Amniotic stem cell (primary cell): ENCODE results near the gene ARHGAP30.

Experiments
- DNase-seq: peaks from one replicate; lab custom pipeline; 2025; lab: John Stamatoyannopoulos, UW

ARHGAP30 gene

DNA sequence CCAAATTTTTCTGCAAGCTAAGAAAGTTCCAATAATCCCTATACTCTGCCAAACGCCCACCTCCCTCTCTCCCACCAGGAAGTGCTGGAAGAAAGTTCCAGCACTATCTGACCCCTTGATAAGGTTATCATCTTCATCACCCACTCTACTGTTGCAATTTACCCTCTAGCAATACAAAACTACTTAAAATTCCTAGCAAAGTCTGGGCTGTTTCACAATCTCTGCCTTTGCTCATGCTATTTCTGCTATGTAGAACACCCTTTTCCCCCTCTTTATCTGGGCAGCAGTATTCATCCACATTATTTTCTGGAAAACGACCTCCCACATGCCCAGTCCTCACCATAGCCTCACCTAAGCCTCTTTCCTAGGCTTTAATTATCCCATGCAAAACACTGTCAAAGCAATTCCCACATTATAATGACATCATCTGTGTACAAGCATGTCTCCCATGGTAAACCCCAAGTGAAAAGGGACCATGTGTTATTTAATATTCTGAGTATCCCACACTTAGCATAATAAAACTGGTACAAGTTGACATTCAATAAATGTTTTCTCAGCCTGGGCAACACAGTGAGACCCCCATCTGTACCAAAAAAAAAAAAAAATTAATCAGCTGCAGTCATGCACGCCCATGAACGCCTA lies 60.7 kb downstream of the ARHGAP30 start:
- DNase-seq = no peak

DNA sequence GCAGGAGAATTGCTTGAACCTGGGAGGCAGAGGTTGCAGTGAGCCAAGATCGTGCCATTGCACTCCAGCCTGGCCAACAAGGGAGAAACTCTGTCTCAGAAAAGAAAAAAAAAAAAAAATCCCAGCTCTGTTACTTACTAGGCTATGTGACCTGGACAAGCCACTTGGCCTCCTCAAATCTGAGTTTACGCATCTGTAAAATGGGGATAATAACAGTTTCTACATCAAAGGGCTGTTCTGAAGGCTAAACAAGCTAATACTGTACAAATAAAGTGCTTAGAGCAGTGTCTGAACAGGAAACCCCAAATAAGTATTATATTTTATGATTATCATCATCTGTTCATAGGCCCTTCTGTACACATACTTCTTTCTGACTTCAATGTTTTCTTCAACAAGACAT lies 62.3 kb downstream of the ARHGAP30 start:
- DNase-seq = no peak

- no peak for DNase-seq
These were observed 63.1 kb downstream of the ARHGAP30 start for GRCh38 chr1:161006563-161006962.

GRCh38 chr1:161001525-161001924 lies 68.2 kb downstream of the ARHGAP30 start:
- no peak for DNase-seq

DNA sequence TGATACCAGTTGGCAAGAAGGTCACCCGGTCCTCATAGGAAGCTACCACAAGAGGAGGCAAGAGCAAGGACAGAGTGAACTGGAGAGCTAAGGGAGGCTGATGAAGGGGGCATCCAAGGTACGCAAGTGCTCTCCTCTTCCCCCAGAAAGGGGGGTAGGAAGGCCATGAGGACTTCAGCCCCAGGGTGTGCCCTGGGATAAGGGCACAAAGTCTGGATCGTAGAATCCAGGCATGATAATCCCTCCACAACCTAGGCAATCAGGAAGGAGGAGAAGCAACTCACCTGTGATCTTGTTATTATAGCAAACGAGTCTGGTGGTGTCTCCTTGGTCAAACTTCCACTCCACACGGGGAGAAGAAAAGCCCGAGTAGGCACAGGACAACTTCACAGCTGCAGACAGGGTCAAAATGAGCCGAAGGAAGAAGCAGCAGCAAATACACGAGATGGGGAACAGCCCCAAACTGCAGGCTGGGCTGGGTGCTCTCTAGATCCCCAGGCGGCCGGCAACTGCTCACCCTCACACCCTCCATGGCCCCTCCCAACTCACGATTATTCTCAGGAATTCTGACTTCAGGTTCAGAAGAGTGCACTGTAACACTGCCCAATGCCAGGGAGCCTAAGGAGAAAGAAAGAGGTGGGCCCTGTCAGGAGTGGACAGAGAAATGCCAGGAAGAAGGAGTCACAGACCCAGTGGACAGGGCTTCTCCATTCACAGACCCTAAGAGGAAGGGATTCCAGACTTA lies 68.8 kb downstream of the ARHGAP30 start:
- DNase-seq = no peak

GRCh38 chr1:160999376-160999775 lies 70.3 kb downstream of the ARHGAP30 start:
- no peak for DNase-seq

GRCh38 chr1:160997323-160998038 lies 72.2 kb downstream of the ARHGAP30 start:
- DNase-seq = peak; percentile 31
